ENCODE results near the gene KHDC4. TPM values are rescaled to one million over a fixed set of nuclear protein-coding genes. Genes with fewer than 3 reads are reported as not detected.

The KHDC4 gene
- total RNA-seq, 1 experiment from 2014 or later = 57.7 TPM

- TF ChIP-seq CTCF (conservative IDR thresholded peaks at IDR 0.05) = no peak
- H2BK20ac ChIP-seq (ENCODE audit: low read depth, low read length, poor library complexity, severe bottlenecking) = no peak overlapping the region
- H3K23ac ChIP-seq (ENCODE audit: insufficient read length, low read depth, low read length) = no peak overlapping the region
- no peak overlapping the region for H3K4ac ChIP-seq (ENCODE audit: low read depth, low read length)
- no peak overlapping the region for H3T11ph ChIP-seq (ENCODE audit: low read length)
- no peaks in the 10 kb centered on the region for H3K27me3 ChIP-seq (ENCODE audit: insufficient read depth, low read length)
- H3K23me2 ChIP-seq (ENCODE audit: insufficient read length, low read depth, low read length, poor library complexity, severe bottlenecking) = peaks cover 28% of the 10 kb centered on the region
- H2AFZ ChIP-seq (ENCODE audit: low read length) = no peak overlapping the region
- H4K5ac ChIP-seq (ENCODE audit: insufficient read length, low read depth, low read length) = no peak overlapping the region
- peaks cover 11% of the 10 kb centered on the region for H3K4me1 ChIP-seq (ENCODE audit: insufficient read depth, low read length)
- no peak overlapping the region for H3K18ac ChIP-seq (ENCODE audit: insufficient read length, low read depth, low read length)
- no peak overlapping the region for H2BK120ac ChIP-seq (ENCODE audit: low read depth, low read length, poor library complexity, severe bottlenecking)
- H2AK5ac ChIP-seq (ENCODE audit: insufficient read length, low read length) = no peak overlapping the region
- H3K4me2 ChIP-seq (ENCODE audit: insufficient read depth, insufficient read length, low read length) = peak overlapping the region; percentile 81
- H3K27ac Mint-ChIP-seq = peak overlapping the region; percentile 91 to 99 (median 91); a peak in 6 of 7 replicates
- H2BK12ac ChIP-seq (ENCODE audit: insufficient read length, low read depth, low read length) = no peak overlapping the region
- no peaks in the 10 kb centered on the region for H3K27me3 Mint-ChIP-seq (ENCODE audit: low read depth)
- peaks cover 7% of the 10 kb centered on the region for H4K20me1 ChIP-seq (ENCODE audit: control insufficient read depth, insufficient read depth, insufficient read length)
- no peak overlapping the region for H2BK15ac ChIP-seq (ENCODE audit: low read depth, low read length)
- no peaks in the 10 kb centered on the region for H3K9me3 Mint-ChIP-seq
- no peak overlapping the region for H3K27ac ChIP-seq (ENCODE audit: insufficient read length, low read depth, low read length)
- H3K4me1 Mint-ChIP-seq = peaks cover 80 to 85% of the 10 kb centered on the region in 2 experiments
- DNase-seq = peak; percentile 43
- H2BK5ac ChIP-seq (ENCODE audit: insufficient read length, low read length) = no peak overlapping the region
- no peak overlapping the region for H3K56ac ChIP-seq (ENCODE audit: insufficient read length, low read depth, low read length)
- peak overlapping the region; percentile 90 to 92 for H3K4me3 Mint-ChIP-seq
- no peaks in the 10 kb centered on the region for H3K9me3 ChIP-seq (ENCODE audit: control insufficient read depth, low read depth, low read length)
- H3K79me2 ChIP-seq (ENCODE audit: insufficient read depth, low read length) = peaks cover 32% of the 10 kb centered on the region; the same call in 1 of the 2 replicates
- no peak overlapping the region for H4K91ac ChIP-seq (ENCODE audit: insufficient read length, low read depth, low read length)
- no CpG with 5 or more reads among the region's 5 CpGs for WGBS (ENCODE audit: extremely low coverage, insufficient read length, low lambda C conversion rate)
- H3K36me3 Mint-ChIP-seq (ENCODE audit: insufficient read depth in 1 of 3, low read depth in 3 of 3) = peaks cover 2 to 16% (median 13%) of the 10 kb centered on the region in 3 experiments; a peak in 6 of 7 replicates
- H4K8ac ChIP-seq (replicated peaks; ENCODE audit: insufficient read length, low read depth, low read length) = no peak overlapping the region
- H3K9ac ChIP-seq (ENCODE audit: extremely low read depth, insufficient read length, low read length) = peak overlapping the region; percentile 71
- no peak overlapping the region for H3K14ac ChIP-seq (ENCODE audit: insufficient read depth, low read length)
- peaks cover 9% of the 10 kb centered on the region for H3K79me1 ChIP-seq (ENCODE audit: insufficient read depth, low read depth, low read length, poor library complexity, severe bottlenecking)
Measured at GRCh38 chr1:155976913-155977689, 42.9 kb upstream of the KHDC4 start.

All from H9 (cell line).